HG02588 (cell line): ENCODE data around the gene ACOT2.

Experiments
- ATAC-seq: cut with Tn5 transposase; IDR thresholded peaks from one replicate; pipeline ENCODE4 v1.9.1; 2021; ENCODE audit warnings: mild to moderate bottlenecking, moderate library complexity; ENCODE audit not compliant: unreplicated experiment

Gene ACOT2

GRCh38 chr14:73613419-73613963, 44.5 kb downstream of the ACOT2 start:
- ATAC-seq, result no peak

GRCh38 chr14:73616831-73617230, 47.8 kb downstream of the ACOT2 start:
- ATAC-seq, result no peak

GRCh38 chr14:73619524-73619923, 50.5 kb downstream of the ACOT2 start:
- ATAC-seq, result no peak

GRCh38 chr14:73620268-73620667, 51.3 kb downstream of the ACOT2 start:
- ATAC-seq, result no peak

- ATAC-seq, result no peak
Measured at GRCh38 chr14:73623504-73624054, 54.6 kb downstream of the ACOT2 start.
